ENCODE data around the gene SLC41A2. TPM values are rescaled to one million over a fixed set of nuclear protein-coding genes. Genes with fewer than 3 reads are reported as not detected.

The SLC41A2 gene
- total and polyA plus RNA-seq, 9 of the 15 experiments (the other 6 are each of a cell fraction or from before 2014, with no cell fraction given) = 0.01 to 0.89 (median 0.16) TPM; not detected in 1

DNA sequence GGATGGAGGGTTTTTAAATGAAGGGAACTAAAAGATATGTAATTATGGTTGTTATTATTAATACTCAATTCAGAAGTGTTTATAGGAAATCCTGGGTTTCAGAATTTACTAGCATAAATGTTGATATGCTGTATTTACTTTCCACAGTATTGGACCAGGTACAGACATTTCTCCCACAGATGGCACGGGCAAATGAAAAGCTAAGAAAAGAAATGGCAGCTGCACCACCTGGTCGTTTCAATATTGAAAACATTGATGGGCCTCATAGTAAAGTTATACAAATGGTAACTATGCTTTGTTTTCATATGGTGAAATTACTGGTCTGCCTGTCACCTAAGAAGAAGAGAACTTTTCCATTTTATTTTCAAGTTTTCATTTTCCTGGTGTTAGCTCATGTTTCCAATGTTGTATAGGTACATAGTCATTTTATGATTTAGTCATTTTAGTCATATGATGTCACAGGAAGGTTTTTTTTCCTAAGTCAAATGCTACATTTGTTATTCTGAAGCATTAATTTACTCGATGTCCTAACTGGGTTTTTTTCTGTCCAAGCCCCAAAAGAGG lies 33.6 kb upstream of the SLC41A2 start (continued):
- TF ChIP-seq ZNF584 (CRISPR knock-in tag; IDR thresholded peaks at IDR 0.05; ENCODE audit: low read depth) = no peak
- TF ChIP-seq, protein P1, sequence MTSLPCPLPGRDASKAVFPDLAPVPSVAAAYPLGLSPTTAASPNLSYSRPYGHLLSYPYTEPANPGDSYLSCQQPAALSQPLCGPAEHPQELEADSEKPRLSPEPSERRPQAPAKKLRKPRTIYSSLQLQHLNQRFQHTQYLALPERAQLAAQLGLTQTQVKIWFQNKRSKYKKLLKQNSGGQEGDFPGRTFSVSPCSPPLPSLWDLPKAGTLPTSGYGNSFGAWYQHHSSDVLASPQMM (CRISPR knock-in tag; IDR thresholded peaks at IDR 0.05) = no peak
- no peak for TF ChIP-seq CBX8 (IDR thresholded peaks at IDR 0.05; ENCODE audit: borderline replicate concordance, extremely low read depth, low read depth, low read length, poor library complexity, severe bottlenecking)
- TF ChIP-seq ELF1 (tag; IDR thresholded peaks at IDR 0.05) = no peak
- TF ChIP-seq ZSCAN32 (CRISPR knock-in tag; IDR thresholded peaks at IDR 0.05) = no peak
- TF ChIP-seq, protein P2, sequence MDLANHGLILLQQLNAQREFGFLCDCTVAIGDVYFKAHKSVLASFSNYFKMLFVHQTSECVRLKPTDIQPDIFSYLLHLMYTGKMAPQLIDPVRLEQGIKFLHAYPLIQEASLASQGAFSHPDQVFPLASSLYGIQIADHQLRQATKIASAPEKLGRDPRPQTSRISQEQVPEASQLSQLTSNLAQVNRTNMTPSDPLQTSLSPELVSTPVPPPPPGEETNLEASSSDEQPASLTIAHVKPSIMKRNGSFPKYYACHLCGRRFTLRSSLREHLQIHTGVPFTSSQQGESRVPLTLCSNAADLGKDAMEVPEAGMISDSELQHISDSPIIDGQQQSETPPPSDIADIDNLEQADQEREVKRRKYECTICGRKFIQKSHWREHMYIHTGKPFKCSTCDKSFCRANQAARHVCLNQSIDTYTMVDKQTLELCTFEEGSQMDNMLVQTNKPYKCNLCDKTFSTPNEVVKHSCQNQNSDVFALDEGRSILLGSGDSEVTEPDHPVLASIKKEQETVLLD (IDR thresholded peaks at IDR 0.05) = no peak
- TF ChIP-seq, protein P3, sequence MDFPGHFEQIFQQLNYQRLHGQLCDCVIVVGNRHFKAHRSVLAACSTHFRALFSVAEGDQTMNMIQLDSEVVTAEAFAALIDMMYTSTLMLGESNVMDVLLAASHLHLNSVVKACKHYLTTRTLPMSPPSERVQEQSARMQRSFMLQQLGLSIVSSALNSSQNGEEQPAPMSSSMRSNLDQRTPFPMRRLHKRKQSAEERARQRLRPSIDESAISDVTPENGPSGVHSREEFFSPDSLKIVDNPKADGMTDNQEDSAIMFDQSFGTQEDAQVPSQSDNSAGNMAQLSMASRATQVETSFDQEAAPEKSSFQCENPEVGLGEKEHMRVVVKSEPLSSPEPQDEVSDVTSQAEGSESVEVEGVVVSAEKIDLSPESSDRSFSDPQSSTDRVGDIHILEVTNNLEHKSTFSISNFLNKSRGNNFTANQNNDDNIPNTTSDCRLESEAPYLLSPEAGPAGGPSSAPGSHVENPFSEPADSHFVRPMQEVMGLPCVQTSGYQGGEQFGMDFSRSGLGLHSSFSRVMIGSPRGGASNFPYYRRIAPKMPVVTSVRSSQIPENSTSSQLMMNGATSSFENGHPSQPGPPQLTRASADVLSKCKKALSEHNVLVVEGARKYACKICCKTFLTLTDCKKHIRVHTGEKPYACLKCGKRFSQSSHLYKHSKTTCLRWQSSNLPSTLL (IDR thresholded peaks at IDR 0.05) = no peak
- no peak for TF ChIP-seq MIER1 (IDR thresholded peaks at IDR 0.05; ENCODE audit: low read depth)
- TF ChIP-seq HDAC1 (IDR thresholded peaks at IDR 0.05) = no peak
- TF ChIP-seq NCOA2 (IDR thresholded peaks at IDR 0.05; ENCODE audit: partially characterized antibody in 2 of 2) = no peak

Data from K562 (cell line).